HepG2 (cell line): ENCODE results near the gene CRTC2. TPM values are rescaled to one million over a fixed set of nuclear protein-coding genes. Genes with fewer than 3 reads are reported as not detected.

Source experiments
- BHLHE40 ChIP-seq: IDR thresholded peaks from 2 replicates; pipeline ENCODE4 v1.6.1; 2011; ENCODE audit warnings: low read length, improper control_type of control experiment
- FOXK1 ChIP-seq: sonication (generic); formaldehyde crosslinking; IDR thresholded peaks from 2 replicates; pipeline ENCODE4 v1.4.0; 2020; ENCODE audit warnings: low read depth, missing genetic modification reagents, borderline replicate concordance
- FOXK2 ChIP-seq: fragments of 450-650 bp; IDR thresholded peaks from 2 replicates; pipeline ENCODE4 v1.6.1; 2016
- KDM2A ChIP-seq: sonication (generic); formaldehyde crosslinking; IDR thresholded peaks from 2 replicates; pipeline ENCODE4 v1.4.0; 2020; ENCODE audit warnings: low read depth, missing genetic modification reagents, borderline replicate concordance
- NFRKB ChIP-seq: fragments of 450-650 bp; IDR thresholded peaks from 2 replicates; pipeline ENCODE4 v1.6.1; 2017
- NFYB ChIP-seq: sonication (generic); formaldehyde crosslinking; IDR thresholded peaks from 2 replicates; pipeline ENCODE4 v1.4.0; 2020; ENCODE audit warnings: missing genetic modification reagents
- ONECUT2 ChIP-seq: sonication (generic); formaldehyde crosslinking; IDR thresholded peaks from 2 replicates; pipeline ENCODE4 v1.4.0; 2020; ENCODE audit warnings: missing genetic modification reagents
- PRDM4 ChIP-seq: sonication (generic); formaldehyde crosslinking; IDR thresholded peaks from 2 replicates; pipeline ENCODE4 v1.9.0; 2021; ENCODE audit warnings: missing genetic modification reagents, borderline replicate concordance
- TCF7L2 ChIP-seq: IDR thresholded peaks from 2 replicates; pipeline ENCODE4 v1.6.1; 2011; ENCODE audit warnings: mild to moderate bottlenecking, low read depth, low read length, moderate library complexity
- ZBTB3 ChIP-seq: sonication (generic); formaldehyde crosslinking; IDR thresholded peaks from 2 replicates; pipeline ENCODE4 v1.4.0; 2020; ENCODE audit warnings: low read depth, mild to moderate bottlenecking, moderate library complexity, missing genetic modification reagents, borderline replicate concordance
- ZNF136 ChIP-seq: sonication (generic); formaldehyde crosslinking; IDR thresholded peaks from 2 replicates; pipeline ENCODE4 v1.8.1; 2022; ENCODE audit warnings: low read depth, mild to moderate bottlenecking, moderate library complexity, missing genetic modification reagents
- ZNF326 ChIP-seq: sonication (generic); formaldehyde crosslinking; IDR thresholded peaks from 2 replicates; pipeline ENCODE4 v1.4.0; 2020; ENCODE audit warnings: missing genetic modification reagents, borderline replicate concordance
- ZNF501 ChIP-seq: sonication (generic); formaldehyde crosslinking; IDR thresholded peaks from 2 replicates; pipeline ENCODE4 v1.5.1; 2020; ENCODE audit warnings: mild to moderate bottlenecking, moderate library complexity, missing genetic modification reagents
- ZNF670 ChIP-seq: sonication (generic); formaldehyde crosslinking; IDR thresholded peaks from 2 replicates; pipeline ENCODE4 v1.8.0; 2022; ENCODE audit warnings: mild to moderate bottlenecking, missing genetic modification reagents, borderline replicate concordance
- polyA plus RNA-seq, 8 experiments: library from polyadenylated mRNA; depleted of rRNA in 3 of 8; stranded (reverse) in 7 of 8; unstranded in 1 of 8; fragments of >200 nt; fragmentation: Illumina TruSeq in 4 of 8; extraction: Trizol in 4 of 8; gene quantifications; 2 replicates each; pipeline versions ENCODE4 v1.2.1 to v1.2.3, GENCODE V29; 2011 to 2016; ENCODE audit warnings: low read depth in 4 of 8, missing spikeins in 1 of 8, mixed read lengths in 1 of 8; ENCODE audit not compliant: insufficient read depth in 1 of 8
- total RNA-seq, 5 experiments: library from RNA; depleted of rRNA; stranded (reverse); fragments of >200 nt; fragmentation: Illumina TruSeq; extraction: Trizol; gene quantifications; 2 replicates each; pipeline ENCODE4 v1.2.3, GENCODE V29; 2016; ENCODE audit warnings: low read depth in 1 of 5
- TF ChIP-seq, protein P1 (sequence below): IDR thresholded peaks from 2 replicates; pipeline ENCODE4 v1.6.1; 2016
- TF ChIP-seq, protein P2 (sequence below): IDR thresholded peaks from 2 replicates; pipeline ENCODE4 v1.6.1; 2016; ENCODE audit warnings: missing compliant biosample characterization, missing genetic modification reagents, borderline replicate concordance
- TF ChIP-seq, protein P3 (sequence below): sonication (generic); formaldehyde crosslinking; IDR thresholded peaks from 2 replicates; pipeline ENCODE4 v1.4.0; 2020; ENCODE audit warnings: missing genetic modification reagents
- TF ChIP-seq, protein P4 (sequence below): sonication (generic); formaldehyde crosslinking; IDR thresholded peaks from 2 replicates; pipeline ENCODE4 v1.5.0; 2020; ENCODE audit warnings: missing genetic modification reagents
- TF ChIP-seq, protein P5 (sequence below): sonication (generic); formaldehyde crosslinking; IDR thresholded peaks from 2 replicates; pipeline ENCODE4 v1.4.0; 2020; ENCODE audit warnings: missing genetic modification reagents

Gene CRTC2
- total and polyA plus RNA-seq, 2 of the 13 experiments (the other 11 are each of a cell fraction or from before 2014, with no cell fraction given), result 6.1 to 26.7 TPM

DNA sequence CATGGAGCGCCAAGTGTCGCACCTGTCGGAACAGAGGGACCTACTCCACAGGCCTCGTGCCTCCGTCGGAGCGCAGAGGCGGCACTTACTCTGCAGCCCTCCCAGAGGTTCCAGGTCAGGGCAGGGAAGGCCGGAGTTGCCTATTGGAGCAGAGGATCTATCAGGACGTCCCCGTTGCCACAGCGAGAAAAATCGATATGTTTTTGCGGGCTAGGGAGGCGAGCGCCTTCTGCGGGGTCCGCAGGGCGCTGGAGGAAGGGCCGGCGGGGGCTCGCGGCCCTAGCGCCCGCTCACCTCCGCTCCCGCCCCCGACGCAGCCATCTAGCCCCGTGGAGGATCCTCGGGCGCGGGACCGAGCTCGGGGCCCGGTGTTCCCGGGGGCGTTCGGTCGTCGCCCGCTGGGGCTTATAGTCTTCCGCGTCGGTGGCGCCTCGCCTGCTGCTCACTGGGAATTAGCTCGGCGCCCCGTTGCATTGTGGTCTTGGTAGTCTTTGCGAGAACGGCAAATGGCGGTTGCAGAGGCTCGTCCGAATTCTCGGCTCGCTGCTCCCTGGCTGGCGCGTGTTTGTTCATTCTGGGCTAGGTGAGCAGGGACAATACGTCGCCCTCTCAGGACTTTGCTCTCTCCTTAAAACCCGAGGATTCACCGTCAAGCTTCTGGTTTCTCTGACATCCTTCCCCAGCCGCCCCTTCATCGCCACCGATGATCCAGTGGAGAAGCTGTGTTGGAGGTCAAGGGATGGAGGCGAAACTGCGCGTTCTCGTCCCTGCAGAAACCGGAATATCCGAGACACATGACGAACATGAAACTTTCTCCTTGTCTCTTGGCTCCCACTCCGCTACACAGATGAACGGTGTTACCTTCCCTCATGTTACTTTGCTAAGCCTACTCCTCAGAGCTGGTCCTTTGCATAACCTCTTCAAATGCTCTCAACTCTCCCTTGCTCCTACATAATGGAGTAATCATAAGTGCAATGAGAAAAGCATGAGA is 19.1 kb upstream of the CRTC2 start, which contains the start of gene JTB (continued):
- TF ChIP-seq, protein P1, sequence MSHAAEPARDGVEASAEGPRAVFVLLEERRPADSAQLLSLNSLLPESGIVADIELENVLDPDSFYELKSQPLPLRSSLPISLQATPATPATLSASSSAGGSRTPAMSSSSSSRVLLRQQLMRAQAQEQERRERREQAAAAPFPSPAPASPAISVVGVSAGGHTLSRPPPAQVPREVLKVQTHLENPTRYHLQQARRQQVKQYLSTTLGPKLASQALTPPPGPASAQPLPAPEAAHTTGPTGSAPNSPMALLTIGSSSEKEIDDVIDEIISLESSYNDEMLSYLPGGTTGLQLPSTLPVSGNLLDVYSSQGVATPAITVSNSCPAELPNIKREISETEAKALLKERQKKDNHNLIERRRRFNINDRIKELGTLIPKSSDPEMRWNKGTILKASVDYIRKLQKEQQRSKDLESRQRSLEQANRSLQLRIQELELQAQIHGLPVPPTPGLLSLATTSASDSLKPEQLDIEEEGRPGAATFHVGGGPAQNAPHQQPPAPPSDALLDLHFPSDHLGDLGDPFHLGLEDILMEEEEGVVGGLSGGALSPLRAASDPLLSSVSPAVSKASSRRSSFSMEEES (CRISPR knock-in tag), result peak; percentile 12; the same call in 1 of the 2 replicates
- TF ChIP-seq ZBTB3 (0 out of 2 replicates have a peak, but pooled peaks have one; percentile 41), NFYB (CRISPR knock-in tag) (peak; percentile 76), ZNF326 (CRISPR knock-in tag) (no peak), PRDM4 (CRISPR knock-in tag) (peak; percentile 26; the same call in 1 of the 2 replicates), BHLHE40 (no peak), FOXK2 (no peak), ZNF136 (CRISPR knock-in tag) (no peak), ONECUT2 (peak; percentile 99), KDM2A (peak; percentile 93), ZNF501 (CRISPR knock-in tag) (peak; percentile 90), FOXK1 (CRISPR knock-in tag) (peak; percentile 84; the same call in 1 of the 2 replicates), ZNF670 (CRISPR knock-in tag) (peak; percentile 54; the same call in 1 of the 2 replicates), TCF7L2 (no peak), NFRKB (no peak)
- TF ChIP-seq, protein P2, sequence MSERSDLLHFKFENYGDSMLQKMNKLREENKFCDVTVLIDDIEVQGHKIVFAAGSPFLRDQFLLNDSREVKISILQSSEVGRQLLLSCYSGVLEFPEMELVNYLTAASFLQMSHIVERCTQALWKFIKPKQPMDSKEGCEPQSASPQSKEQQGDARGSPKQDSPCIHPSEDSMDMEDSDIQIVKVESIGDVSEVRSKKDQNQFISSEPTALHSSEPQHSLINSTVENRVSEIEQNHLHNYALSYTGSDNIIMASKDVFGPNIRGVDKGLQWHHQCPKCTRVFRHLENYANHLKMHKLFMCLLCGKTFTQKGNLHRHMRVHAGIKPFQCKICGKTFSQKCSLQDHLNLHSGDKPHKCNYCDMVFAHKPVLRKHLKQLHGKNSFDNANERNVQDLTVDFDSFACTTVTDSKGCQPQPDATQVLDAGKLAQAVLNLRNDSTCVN (CRISPR knock-in tag), result 0 out of 2 replicates have a peak, but pooled peaks have one; percentile 22
- TF ChIP-seq, protein P3, sequence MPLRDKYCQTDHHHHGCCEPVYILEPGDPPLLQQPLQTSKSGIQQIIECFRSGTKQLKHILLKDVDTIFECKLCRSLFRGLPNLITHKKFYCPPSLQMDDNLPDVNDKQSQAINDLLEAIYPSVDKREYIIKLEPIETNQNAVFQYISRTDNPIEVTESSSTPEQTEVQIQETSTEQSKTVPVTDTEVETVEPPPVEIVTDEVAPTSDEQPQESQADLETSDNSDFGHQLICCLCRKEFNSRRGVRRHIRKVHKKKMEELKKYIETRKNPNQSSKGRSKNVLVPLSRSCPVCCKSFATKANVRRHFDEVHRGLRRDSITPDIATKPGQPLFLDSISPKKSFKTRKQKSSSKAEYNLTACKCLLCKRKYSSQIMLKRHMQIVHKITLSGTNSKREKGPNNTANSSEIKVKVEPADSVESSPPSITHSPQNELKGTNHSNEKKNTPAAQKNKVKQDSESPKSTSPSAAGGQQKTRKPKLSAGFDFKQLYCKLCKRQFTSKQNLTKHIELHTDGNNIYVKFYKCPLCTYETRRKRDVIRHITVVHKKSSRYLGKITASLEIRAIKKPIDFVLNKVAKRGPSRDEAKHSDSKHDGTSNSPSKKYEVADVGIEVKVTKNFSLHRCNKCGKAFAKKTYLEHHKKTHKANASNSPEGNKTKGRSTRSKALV (CRISPR knock-in tag), result peak; percentile 27; the same call in 1 of the 2 replicates
- TF ChIP-seq, protein P4, sequence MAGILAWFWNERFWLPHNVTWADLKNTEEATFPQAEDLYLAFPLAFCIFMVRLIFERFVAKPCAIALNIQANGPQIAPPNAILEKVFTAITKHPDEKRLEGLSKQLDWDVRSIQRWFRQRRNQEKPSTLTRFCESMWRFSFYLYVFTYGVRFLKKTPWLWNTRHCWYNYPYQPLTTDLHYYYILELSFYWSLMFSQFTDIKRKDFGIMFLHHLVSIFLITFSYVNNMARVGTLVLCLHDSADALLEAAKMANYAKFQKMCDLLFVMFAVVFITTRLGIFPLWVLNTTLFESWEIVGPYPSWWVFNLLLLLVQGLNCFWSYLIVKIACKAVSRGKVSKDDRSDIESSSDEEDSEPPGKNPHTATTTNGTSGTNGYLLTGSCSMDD (CRISPR knock-in tag), result no peak
- TF ChIP-seq, protein P5, sequence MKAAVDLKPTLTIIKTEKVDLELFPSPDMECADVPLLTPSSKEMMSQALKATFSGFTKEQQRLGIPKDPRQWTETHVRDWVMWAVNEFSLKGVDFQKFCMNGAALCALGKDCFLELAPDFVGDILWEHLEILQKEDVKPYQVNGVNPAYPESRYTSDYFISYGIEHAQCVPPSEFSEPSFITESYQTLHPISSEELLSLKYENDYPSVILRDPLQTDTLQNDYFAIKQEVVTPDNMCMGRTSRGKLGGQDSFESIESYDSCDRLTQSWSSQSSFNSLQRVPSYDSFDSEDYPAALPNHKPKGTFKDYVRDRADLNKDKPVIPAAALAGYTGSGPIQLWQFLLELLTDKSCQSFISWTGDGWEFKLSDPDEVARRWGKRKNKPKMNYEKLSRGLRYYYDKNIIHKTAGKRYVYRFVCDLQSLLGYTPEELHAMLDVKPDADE (CRISPR knock-in tag), result no peak
